ENCODE results near the gene FBXO47.

The FBXO47 gene

DNA sequence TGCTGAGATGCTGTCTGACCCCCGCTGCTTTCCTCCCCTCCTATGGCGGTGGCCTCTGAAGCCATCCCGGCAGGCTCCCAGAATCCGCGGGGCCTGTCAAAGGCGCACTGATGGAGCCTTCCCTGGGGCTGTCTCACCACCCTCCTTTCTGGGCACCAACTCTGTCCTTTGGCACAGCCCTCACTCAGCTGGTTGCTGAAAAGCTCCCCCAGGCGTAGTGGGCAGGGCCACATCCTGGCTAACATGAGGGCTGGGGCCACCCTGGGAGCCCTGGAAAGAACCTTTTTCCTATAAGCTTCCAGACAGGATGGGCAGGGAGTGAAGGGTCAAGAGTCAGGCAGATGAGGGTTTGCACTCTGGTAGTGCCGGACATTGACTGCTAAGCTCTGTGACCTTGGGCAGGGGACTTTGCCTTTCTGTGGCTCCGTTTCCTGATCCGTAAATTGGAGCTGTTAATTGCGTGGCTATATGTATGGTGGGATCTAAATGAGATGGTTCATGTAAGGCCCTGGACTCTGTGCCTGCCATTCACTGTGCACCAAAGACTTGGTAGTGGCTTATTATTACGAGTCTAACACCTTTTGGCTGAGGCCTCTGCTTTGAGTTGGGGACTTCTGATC is 69.4 kb downstream of the FBXO47 start:
- Histone ChIP-seq H3K36me3 (ENCODE audit: control insufficient read depth, low read length) (peaks cover 36% of the 10 kb centered on the region), H3K4me2 (ENCODE audit: low read length) (peak overlapping the region; percentile 100), H3K4me3 (ENCODE audit: low read length) (peak overlapping the region; percentile 77), H3K27ac (ENCODE audit: low read depth, low read length) (peak overlapping the region; percentile 94), H3K27me3 (ENCODE audit: control insufficient read depth, low read length) (no peaks in the 10 kb centered on the region), H3K79me2 (ENCODE audit: control insufficient read depth, low read length) (peaks cover 8% of the 10 kb centered on the region; the same call in 1 of the 2 replicates), H4K20me1 (ENCODE audit: control insufficient read depth, insufficient read depth, low read depth, low read length) (no peaks in the 10 kb centered on the region), H3K9me2 (replicated peaks; ENCODE audit: control insufficient read depth, low read length) (no peaks in the 10 kb centered on the region), H3K9me3 (ENCODE audit: control insufficient read depth, insufficient read depth, low read length) (no peaks in the 10 kb centered on the region), H3F3A (ENCODE audit: control insufficient read depth, insufficient read depth) (peaks cover 7% of the 10 kb centered on the region; the same call in 1 of the 2 replicates), H3K4me1 (ENCODE audit: control insufficient read depth, low read length) (peaks cover 53% of the 10 kb centered on the region)
- no peak for TF ChIP-seq CTCF (IDR thresholded peaks at IDR 0.05; ENCODE audit: low read depth, low read length, poor library complexity, severe bottlenecking)
- TF ChIP-seq EZH2phosphoT487 (IDR thresholded peaks at IDR 0.05; ENCODE audit: borderline replicate concordance, low read length) = no peak

GRCh38 chr17:38897176-38897575 is 70.0 kb downstream of the FBXO47 start:
- peaks cover 8% of the 10 kb centered on the region; the same call in 1 of the 2 replicates for H3K79me2 ChIP-seq (ENCODE audit: control insufficient read depth, low read length)

GRCh38 chr17:38896346-38896954 is 70.8 kb downstream of the FBXO47 start:
- no peaks in the 10 kb centered on the region for H3K27me3 ChIP-seq (ENCODE audit: control insufficient read depth, low read length)
- no peaks in the 10 kb centered on the region for H4K20me1 ChIP-seq (ENCODE audit: control insufficient read depth, insufficient read depth, low read depth, low read length)
- no peaks in the 10 kb centered on the region for H3K9me2 ChIP-seq (replicated peaks; ENCODE audit: control insufficient read depth, low read length)
- H3K4me3 ChIP-seq (ENCODE audit: low read length) = no peak overlapping the region
- H3K9me3 ChIP-seq (ENCODE audit: control insufficient read depth, insufficient read depth, low read length) = no peaks in the 10 kb centered on the region
- H3K4me1 ChIP-seq (ENCODE audit: control insufficient read depth, low read length) = peaks cover 51% of the 10 kb centered on the region
- no peak overlapping the region for H3K4me2 ChIP-seq (ENCODE audit: low read length)
- H3K36me3 ChIP-seq (ENCODE audit: control insufficient read depth, low read length) = peaks cover 48% of the 10 kb centered on the region
- peaks cover 8% of the 10 kb centered on the region; the same call in 1 of the 2 replicates for H3K79me2 ChIP-seq (ENCODE audit: control insufficient read depth, low read length)
- peaks cover 7% of the 10 kb centered on the region; the same call in 1 of the 2 replicates for H3F3A ChIP-seq (ENCODE audit: control insufficient read depth, insufficient read depth)
- no peak overlapping the region for H3K27ac ChIP-seq (ENCODE audit: low read depth, low read length)
- TF ChIP-seq EZH2phosphoT487 (IDR thresholded peaks at IDR 0.05; ENCODE audit: borderline replicate concordance, low read length) (no peak), CTCF (IDR thresholded peaks at IDR 0.05; ENCODE audit: low read depth, low read length, poor library complexity, severe bottlenecking) (no peak)

More at GRCh38 chr17:38897176-38897575, 70.0 kb downstream of the FBXO47 start:
- H3K4me3 ChIP-seq (ENCODE audit: low read length) = no peak overlapping the region
- TF ChIP-seq EZH2phosphoT487 (IDR thresholded peaks at IDR 0.05; ENCODE audit: borderline replicate concordance, low read length) = no peak
- TF ChIP-seq CTCF (IDR thresholded peaks at IDR 0.05; ENCODE audit: low read depth, low read length, poor library complexity, severe bottlenecking) = no peak
- peak overlapping the region; percentile 100; the same call in 1 of the 2 replicates for H3K4me2 ChIP-seq (ENCODE audit: low read length)
- no peaks in the 10 kb centered on the region for H3K9me3 ChIP-seq (ENCODE audit: control insufficient read depth, insufficient read depth, low read length)
- no peaks in the 10 kb centered on the region for H4K20me1 ChIP-seq (ENCODE audit: control insufficient read depth, insufficient read depth, low read depth, low read length)
- H3K27me3 ChIP-seq (ENCODE audit: control insufficient read depth, low read length) = no peaks in the 10 kb centered on the region
- peaks cover 42% of the 10 kb centered on the region for H3K36me3 ChIP-seq (ENCODE audit: control insufficient read depth, low read length)
- peaks cover 7% of the 10 kb centered on the region; the same call in 1 of the 2 replicates for H3F3A ChIP-seq (ENCODE audit: control insufficient read depth, insufficient read depth)
- peaks cover 51% of the 10 kb centered on the region for H3K4me1 ChIP-seq (ENCODE audit: control insufficient read depth, low read length)
- H3K27ac ChIP-seq (ENCODE audit: low read depth, low read length) = peak overlapping the region; percentile 94
- no peaks in the 10 kb centered on the region for H3K9me2 ChIP-seq (replicated peaks; ENCODE audit: control insufficient read depth, low read length)
